Dermis microvascular lymphatic vessel endothelial cell (primary cell): ENCODE data around the gene UBE2D2. TPM values are rescaled to one million over a fixed set of nuclear protein-coding genes. Genes with fewer than 3 reads are reported as not detected.
"Not testable (repeated sequence)": the region's sequence is repeated elsewhere in the genome, so short reads cannot be mapped to it uniquely, and the experiment has no call there.

Source experiments
- DNase-seq, 2 donors: peaks; one replicate each; pipeline versions ENCODE4 v3.0.0 to v3.0.0-alpha.2; 2010; ENCODE audit warnings: low read depth in 2 of 2
- total RNA-seq: library from RNA; depleted of rRNA; stranded (reverse); fragments of >200 nt; gene quantifications from 2 replicates; pipeline ENCODE4 v1.2.1, GENCODE V29; 2014

The UBE2D2 gene
- total RNA-seq = 53.4 and 53.9 TPM in 2 replicates

DNA sequence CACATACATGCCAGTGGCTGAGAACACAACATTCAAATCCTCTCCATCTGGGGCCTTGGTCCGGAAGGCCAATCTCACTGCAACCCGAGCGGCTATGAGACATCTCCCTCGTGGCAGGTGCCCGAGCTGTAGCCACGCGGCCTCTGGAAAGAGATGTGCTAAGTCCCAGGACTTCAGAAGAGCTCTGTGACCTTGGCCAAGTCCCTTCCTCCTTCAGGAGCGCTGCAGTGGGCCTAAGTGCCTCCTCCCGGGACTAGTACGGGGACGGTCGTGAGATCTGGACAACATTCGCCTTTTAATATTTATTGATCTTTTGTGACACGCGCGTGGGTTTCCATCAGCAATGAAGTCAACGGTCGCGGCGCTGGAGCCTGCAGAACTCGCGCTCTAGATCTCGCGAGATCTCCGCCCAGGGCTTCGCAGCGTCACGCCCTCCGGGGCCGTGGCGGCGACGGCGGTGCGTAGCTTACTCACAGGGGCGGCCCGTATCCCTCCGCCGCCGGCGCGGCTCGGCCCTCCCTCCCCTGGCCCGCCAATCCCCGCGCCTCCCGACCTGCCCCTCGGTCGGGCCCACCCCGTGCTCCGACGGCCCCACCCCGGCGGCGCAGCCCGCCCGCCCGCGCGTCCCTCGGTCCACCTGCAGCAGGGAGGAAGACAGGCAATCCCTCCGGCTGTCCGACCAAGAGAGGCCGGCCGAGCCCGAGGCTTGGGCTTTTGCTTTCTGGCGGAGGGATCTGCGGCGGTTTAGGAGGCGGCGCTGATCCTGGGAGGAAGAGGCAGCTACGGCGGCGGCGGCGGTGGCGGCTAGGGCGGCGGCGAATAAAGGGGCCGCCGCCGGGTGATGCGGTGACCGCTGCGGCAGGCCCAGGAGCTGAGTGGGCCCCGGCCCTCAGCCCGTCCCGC lies at the start of gene UBE2D2:
Gene UBE2D2 (plus strand): TSS at position 588 of the 903 bp plus-strand sequence. CDS start 453 bp downstream, outside the sequence.
- DNase-seq = peak; percentile 96 to 99

DNA sequence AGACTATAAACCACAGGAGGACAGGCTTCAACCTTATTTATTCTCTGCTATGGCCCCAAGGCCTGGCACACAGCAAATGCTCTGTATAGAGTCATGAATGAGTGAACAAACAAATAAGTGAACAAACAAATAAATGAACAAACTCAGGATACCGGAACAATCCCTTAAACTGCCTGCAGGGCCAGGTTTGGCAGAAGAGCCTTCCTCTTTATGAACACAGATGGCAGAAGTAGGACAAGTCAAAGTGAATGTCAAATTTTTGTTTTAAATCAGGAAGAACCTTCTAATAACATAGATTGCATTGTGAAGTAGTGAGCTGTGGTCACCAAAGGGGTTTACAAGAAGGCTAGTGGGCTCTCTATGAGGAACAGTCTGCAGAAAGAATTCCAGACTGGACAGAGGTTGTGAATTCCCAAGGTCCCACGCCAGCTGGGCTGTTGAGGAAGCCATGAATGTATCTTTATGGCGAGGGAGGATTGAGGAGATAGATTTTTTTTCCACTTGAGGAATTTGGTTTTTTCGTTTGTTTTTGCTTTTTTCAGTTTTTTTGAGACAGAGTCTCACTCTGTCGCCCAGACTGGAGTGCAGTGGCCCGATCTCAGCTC lies 48.3 kb upstream of the UBE2D2 start:
- no peak for DNase-seq

DNA sequence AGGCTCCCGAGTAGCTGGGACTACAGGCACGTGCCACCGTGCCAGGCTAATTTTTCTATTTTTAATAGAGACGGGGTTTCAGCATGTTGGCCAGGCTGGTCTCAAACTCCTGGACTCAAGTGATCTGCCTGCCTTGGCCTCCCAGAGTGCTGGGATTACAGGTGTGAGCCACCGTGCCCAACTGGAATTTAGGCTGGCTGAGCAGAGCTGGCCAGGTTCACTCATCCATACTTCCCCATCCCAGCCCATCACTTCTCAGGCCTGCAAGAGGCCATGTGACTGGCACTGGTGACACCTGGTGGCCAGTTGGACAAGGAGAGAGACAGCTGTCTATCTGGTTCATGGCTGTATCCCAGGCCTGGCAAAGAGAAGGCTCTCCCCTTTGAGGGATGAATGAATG lies 47.7 kb upstream of the UBE2D2 start:
- DNase-seq = peak; percentile 80 to 87

DNA sequence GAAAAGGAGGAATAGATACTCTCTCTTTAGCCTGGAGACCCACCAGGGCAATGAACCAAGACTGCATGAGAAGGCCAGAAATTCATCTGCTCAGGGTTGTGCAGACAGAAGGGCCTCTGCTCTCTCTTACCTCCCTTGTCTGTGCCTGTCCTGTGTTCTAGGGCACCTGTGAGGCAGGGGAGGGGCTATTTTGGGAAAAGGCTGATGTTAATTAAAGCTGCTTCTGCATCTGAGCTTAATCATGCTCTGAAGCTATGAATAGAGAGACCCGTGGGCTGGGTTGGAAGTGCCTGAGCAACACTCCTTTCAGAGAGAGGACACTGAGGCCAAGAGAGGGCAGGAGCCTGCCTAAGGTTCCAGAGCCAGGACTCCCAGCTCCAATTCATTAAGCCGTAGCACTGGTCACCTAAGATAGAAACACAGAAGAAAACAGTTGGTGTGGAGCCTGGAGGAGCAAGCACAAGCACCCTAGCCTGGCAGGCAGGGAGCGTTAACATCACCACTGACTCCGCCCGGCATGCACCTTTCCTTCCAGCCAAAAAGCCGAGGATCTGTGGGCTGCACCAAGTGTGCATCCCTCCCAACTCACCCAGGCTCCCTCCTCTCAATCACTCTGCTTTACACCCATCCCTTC lies 47.2 kb upstream of the UBE2D2 start:
- DNase-seq = no peak

DNA sequence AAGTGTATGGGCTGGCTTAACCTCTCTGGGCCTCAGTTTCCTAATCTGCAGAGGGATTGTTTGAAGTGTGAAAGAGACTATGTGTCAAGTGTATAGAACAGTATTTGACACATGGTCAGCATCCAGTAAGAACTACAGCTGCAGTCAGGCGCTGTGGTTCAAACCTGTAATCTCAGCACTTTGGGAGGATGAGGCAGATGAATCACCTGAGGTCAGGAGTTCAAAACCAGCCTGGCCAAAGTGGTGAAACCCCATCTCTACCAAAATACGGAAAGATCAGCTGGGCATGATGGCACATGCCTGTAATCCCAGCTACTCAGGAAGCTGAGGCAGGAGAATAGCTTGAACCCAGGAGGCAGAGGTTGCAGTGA lies 46.7 kb upstream of the UBE2D2 start:
- no peak for DNase-seq

DNA sequence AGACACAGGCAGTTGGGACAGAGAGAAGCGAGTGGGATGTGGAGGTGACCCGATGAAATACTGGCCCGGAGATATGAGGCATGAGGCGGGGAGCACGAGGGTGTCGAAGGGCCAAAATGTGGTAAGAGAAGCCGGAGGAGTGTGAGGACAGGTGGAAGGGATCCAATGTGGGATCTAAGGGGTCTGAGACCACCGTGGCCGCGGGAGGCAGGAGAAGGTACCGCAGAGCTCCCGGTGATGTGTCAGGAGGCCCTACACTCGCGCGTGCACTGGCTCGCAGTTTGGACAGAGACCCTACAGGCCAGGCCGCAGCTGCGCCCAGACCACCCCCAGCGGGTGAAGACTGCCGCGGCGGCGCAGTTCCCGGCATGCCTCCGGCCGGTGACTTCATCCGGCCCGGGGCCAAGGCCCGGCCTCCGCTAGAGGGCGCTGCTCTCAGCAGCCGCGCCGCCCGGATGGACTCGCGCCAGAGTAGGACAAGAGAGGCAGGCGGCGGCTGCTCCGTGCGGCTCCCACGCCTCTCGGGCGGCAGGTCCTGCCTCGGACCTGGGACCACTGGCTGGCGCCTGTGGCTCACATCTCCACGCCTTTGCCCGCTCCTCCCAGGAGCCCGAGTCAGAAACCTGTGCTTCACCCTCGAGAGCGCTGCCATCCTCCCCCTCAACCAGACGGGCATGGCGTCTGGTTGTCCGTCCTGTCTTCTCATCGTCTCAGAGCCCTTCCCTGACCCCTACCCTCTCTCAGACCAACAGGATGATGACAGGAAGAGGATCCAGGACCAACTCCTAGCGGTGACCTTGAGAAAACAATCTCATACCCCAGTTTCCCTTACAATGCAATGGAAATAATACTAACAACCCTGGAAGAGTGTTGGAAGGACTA lies 43.2 kb upstream of the UBE2D2 start:
- DNase-seq = peak; percentile 60 to 84

DNA sequence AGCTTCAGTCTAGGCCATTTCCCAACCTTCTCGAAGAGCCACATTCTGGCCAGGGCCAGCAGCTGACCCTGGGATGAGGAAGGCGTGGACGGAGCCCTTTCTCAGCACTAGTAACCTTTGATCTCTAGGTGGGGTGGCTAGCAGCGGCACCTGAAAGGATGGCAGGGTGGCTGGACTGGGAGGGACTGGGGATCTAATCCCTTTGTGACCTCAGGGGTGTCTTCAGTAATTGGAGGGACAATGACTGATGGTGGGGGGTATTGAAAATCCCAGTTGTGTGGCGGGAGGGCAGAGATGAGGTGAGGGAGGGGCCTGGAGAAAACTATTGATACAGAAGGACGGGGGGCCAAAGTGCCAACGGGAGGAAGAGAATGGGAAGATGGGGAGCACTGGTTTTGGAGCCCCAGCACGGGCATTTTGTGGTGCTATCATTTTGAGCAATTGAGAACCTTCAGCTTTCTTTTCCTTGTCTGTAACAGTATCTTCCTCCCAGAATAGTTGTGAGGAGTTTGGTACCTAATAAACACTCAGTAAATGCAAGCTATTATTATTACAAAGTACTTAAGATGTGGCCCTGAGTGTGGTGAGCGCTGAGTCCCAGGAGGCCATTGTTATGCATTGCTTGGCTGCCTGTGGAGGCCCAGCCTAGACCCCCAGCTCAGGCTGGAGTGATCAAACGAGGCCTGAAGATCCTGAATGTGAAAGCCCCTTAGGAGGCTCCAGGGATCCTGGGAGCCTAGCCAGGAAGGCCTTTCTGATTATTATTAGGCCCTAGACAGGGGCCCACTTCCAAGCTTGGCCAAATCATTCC lies 37.3 kb upstream of the UBE2D2 start:
- no peak for DNase-seq

DNA sequence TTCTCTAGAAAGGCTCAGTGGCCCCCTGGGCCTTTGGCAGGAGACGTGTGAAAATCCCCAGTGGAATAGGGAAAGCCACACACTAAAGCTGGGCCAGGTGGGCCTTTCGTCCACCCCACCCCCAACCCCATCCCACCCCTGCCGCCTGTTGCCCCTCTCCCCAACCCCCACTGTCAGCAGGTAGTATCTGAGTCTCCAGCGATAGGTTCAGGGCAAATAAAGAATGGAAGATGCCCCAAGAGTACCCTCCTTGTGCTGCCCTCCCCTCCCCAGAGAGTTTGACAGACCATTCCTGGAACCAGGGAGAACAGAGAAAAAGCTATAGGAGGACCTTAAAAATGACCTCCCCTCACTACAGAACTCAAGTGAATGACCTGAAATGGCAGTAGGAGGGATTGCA lies 36.7 kb upstream of the UBE2D2 start:
- DNase-seq = no peak

DNA sequence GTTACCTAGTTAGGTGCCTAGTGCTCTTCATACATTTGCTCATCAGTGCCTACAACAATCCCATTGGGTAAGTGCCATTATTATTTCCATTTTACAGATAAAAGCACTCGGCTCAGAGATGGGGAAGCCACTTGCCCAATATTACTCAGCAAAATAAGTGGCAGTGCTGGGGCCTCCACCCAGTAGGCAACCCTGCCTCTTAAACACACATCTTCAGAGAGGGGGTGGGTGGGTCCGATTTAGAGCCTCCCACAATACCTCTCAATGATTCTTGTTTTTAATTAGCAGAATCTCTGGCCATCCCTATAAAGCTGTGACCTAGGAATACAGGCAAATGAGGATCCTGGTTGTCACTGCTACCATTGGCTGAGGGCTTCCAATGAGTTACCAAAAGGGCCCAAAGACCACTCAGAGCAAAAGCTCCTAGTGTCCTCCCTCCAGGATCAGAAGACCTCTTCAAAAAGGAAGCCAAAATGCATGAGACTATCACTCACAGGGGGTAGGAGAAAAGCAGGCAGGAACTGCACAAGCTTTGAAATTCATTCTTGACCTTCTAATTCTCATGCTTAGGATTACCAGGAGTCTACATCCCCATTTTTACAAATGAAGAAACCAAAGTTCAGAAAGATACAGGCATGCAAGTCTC lies 36.1 kb upstream of the UBE2D2 start:
- no peak for DNase-seq

DNA sequence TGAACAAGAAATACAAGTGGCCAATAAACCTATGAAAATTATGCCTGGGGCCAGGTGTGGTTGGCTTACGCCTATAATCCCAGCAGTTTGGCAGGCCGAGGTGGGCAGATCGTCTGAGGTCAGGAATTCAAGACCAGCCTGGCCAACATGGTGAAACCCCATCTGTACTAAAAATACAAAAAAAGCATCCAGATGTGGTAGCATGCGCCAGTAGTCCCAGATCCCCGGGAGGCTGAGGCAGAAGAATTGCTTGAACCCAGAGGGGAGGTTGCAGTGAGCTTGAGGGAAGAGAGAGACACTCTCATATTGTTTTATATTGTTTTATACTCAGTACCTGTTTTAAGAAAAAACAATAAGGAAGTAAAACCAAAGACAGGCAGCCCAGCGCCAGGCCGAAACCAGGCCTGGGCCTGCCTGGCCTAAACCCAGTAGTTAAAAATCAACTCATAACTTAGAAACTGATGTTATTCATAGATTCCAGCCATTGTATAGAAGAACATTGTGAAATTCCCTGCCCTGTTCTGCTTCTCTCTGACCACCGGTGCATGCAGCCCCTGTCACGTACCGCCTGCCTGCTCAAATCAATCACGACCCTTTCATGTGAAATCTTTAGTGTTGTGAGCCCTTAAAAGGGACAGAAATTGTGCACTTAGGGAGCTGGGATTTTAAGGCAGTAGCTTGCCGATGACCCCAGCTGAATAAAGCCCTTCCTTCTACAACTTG lies 35.4 kb upstream of the UBE2D2 start:
- not testable (repeated sequence) for DNase-seq

DNA sequence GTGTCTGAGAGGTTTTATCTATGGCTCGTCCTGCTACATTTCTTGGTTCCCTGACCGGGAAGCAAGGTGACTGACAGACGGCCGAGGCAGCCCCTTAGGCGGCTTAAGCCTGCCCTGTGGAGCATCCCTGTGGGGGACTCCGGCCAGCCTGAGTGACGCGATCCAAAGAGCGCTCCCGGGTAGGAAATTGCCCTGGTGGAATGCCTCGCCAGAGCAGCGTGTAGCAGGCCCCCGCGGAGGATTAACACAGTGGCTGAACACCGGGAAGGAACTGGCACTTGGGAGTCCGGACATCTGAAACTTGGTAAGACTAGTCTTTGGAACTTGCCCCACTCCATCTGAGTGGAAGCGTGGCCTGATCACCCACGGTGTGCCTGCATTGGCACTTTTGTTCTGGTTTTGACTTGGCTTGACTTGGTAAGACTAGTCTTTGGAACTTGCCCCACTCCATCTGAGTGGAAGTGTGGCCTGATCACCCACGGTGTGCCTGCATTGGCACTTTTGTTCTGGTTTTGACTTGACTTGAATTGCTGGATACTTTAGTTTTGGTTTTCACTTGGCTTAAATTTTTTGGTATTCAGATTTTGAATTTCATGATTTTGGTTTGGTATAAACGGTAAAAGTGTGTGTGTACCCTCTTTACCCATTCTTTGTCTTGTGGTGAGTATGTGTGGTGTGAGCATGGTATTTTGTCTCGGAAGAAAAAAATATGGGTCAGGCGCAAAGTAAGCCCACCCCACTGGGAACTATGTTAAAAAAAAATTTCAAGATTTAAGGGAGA lies 34.6 kb upstream of the UBE2D2 start:
- DNase-seq = not testable (repeated sequence)

DNA sequence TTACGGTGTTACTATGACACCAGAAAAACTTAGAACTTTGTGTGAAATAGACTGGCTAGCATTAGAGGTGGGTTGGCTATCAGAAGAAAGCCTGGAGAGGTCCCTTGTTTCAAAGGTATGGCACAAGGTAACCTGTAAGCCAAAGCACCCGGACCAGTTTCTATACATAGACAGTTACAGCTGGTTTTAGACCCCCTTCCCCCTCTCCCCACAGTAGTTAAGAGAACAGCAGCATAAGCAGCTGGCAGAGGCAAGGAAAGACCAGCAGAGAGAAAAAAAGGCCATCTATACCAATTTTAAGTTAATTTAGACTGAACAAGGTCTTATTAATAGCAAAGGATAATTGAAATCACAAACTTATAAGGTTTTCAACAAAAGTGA lies 34.1 kb upstream of the UBE2D2 start:
- DNase-seq = not testable (repeated sequence)

DNA sequence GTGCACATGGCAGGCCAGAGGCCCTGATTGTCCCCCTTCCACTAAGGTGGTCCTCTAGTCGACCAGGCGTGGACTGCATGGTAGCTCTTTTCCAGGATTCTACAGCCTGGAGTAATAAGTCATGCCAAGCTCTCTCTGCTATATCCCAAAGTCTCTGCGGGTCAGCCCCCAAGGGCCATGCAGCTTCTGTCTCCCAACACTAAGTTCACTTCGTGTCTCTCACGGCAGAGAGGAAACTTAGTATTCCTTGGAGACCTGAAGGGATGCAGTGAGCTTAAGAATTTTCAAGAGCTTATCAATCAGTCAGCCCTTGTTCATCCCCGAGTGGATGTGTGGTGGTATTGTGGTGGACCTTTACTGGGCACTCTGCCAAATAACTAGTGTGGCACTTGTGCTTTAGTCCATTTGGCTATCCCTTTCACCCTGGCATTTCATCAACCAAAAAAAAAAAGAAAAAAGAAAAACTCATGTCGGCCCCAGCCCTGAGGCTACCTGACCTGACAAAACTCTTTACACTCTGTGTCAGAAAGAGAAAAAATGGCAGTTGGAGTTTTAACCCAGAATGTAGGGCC lies 33.2 kb upstream of the UBE2D2 start:
- DNase-seq = not testable (repeated sequence)

DNA sequence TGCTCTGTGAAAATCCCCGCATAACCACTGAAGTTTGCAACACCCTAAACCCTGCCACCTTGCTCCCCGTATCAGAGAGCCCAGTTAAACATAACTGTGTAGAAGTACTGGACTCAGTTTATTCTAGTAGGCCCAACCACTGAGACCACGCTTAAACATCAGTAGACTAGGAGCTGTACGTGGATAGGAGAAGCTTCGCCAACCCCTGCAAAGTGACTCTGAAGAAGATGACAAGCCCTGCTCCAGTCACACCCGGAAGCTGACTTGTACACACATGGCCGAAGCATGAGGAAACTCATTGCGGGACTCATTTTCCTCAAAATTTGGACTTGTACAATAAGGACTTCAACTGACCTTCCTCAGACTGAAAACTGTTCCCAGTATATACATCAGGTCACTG lies 32.4 kb upstream of the UBE2D2 start:
- not testable (repeated sequence) for DNase-seq

DNA sequence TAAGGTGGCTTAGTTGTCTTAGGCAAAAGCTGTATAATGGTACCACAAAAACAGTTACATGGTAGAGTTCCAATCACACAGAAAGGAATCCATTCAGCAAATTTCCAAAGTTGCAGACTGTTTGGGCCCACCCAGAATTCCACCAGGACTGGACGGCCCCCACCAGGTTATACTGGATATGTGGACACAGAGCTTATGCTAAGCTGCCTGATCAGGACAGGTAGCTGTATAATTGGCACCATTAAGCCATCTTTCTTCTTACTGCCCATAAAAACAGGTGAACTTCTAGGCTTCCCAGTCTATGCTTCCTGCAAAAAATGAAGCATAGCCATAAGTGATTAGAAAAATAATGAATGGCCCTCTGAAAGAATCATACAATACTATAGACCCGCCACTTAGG lies 31.1 kb upstream of the UBE2D2 start:
- DNase-seq = not testable (repeated sequence)

DNA sequence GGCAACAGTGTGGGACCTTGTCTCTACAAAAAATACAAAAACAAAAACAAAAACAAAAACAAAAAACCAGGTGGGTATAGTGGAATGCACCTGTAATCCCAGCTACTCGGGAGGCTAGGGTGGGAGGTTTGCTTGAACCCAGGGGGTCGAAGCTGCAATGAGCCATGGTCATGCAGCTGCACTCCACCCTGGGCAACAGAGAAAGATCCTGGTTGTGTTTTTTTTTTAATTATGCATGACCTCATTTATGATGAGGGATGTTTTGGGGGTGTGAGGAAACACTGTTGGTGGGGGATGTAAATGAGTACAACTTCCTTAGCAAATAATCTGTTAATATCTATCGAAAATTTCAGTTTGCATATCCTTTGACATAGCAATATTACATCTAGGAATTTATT lies 29.4 kb upstream of the UBE2D2 start:
- no peak for DNase-seq

DNA sequence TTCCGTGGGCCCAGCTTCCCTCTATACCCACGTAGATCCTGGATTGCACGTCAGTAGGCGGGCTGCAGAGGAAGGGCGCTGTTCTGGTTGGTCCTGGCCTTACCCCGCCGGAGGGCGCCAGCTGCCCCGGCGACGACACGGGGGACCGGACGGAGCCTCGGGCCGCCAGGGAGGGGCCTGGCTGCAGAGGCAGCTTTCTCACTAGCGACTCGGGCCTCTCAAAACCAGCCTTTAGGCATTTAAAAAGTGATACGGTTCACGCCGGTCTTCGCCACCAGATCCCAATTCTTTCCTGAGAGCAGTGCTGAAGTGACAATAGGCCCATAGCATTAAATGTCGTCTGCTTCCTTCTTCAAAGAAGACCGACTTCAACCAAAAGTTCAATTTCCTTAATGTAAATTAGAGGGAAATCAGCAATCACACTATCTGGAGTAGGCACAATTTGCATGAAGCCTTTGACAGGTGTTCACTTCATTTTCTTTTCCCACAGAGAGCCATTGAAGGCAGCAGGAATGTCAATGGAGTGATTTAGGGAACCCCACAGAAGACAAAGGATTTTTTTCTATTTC lies 17.6 kb upstream of the UBE2D2 start:
- peak; percentile 43 to 67 for DNase-seq

DNA sequence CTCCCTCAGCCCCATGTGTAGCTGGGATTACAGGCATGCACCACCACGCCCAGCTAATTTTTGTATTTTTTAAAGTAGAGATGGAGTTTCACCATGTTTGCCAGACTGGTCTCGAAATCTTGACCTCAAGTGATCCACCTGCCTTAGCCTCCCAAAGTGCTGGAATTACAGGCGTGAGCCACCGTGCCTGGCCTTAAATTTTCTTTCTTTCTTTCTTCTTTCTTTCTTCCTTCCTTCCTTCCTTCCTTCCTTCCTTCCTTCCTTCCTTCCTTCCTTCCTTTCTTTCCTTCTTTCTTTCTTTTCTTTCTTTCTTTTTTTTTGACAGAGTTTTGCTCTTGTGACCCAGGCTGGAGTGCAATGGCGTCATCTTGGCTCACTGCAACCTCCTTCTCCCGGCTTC lies 14.5 kb upstream of the UBE2D2 start:
- DNase-seq = not testable (repeated sequence)
